CD4-positive, CD25-positive, alpha-beta regulatory T cell (primary cell): Measurements from ENCODE around the gene MEGF10. TPM values are rescaled to one million over a fixed set of nuclear protein-coding genes. Genes with fewer than 3 reads are reported as not detected.
"Not testable (repeated sequence)": the region's sequence is repeated elsewhere in the genome, so short reads cannot be mapped to it uniquely, and the experiment has no call there.

ENCODE experiments used
- ATAC-seq, 2 donors: fragments of 150-1000 bp; cut with Tn5 transposase; one replicate each; pipeline ENCODE4 v1.10.0; 2021; ENCODE audit warnings: low read depth in 2 of 2, moderate number of reproducible peaks in 2 of 2, moderate library complexity in 1 of 2
- DNase-seq, 3 donors: peaks; one replicate each; pipeline versions ENCODE4 v3.0.0 to v3.0.0-alpha.2; 2012 to 2022; ENCODE audit warnings: mixed read lengths in 1 of 3
- H3K27ac ChIP-seq: one replicate; pipeline ENCODE4 v1.7.0; 2013; ENCODE audit warnings: mild to moderate bottlenecking, low read length; ENCODE audit not compliant: insufficient read depth, poor library complexity, severe bottlenecking
- H3K27me3 ChIP-seq: one replicate; pipeline ENCODE4 v1.7.0; 2013; ENCODE audit warnings: low read length; ENCODE audit not compliant: control insufficient read depth, insufficient read depth
- H3K36me3 ChIP-seq: one replicate; pipeline ENCODE4 v1.7.0; 2013; ENCODE audit warnings: mild to moderate bottlenecking, low read length, moderate library complexity; ENCODE audit not compliant: control insufficient read depth, insufficient read depth
- H3K4me1 ChIP-seq: 2 replicates; pipeline ENCODE4 v1.7.0; 2013; ENCODE audit warnings: mild to moderate bottlenecking, low read length; ENCODE audit not compliant: insufficient read depth, control insufficient read depth, poor library complexity, severe bottlenecking
- H3K4me3 ChIP-seq: one replicate; pipeline ENCODE4 v1.7.0; 2013; ENCODE audit warnings: low read depth, mild to moderate bottlenecking, low read length, moderate library complexity
- H3K9me3 ChIP-seq, 2 experiments: 1 replicate in 1 of 2; 2 replicates in 1 of 2; pipeline ENCODE4 v1.7.0; 2013; ENCODE audit warnings: low read length in 2 of 2, mild to moderate bottlenecking in 1 of 2, moderate library complexity in 1 of 2; ENCODE audit not compliant: control insufficient read depth in 2 of 2
- H3K27ac Mint-ChIP-seq, 3 donors: one replicate each; pipeline ENCODE4 v1.8.0; 2020 to 2022; ENCODE audit warnings: mild to moderate bottlenecking in 3 of 3, mixed read lengths in 3 of 3, moderate library complexity in 2 of 3
- H3K27me3 Mint-ChIP-seq: one replicate; pipeline ENCODE4 v1.8.0; 2022; ENCODE audit warnings: mild to moderate bottlenecking, mixed read lengths
- H3K36me3 Mint-ChIP-seq: one replicate; pipeline ENCODE4 v1.8.0; 2020; ENCODE audit warnings: mixed read lengths
- H3K4me1 Mint-ChIP-seq, 4 donors: one replicate each; pipeline ENCODE4 v1.8.0; 2020 to 2022; ENCODE audit warnings: mixed read lengths in 4 of 4, mild to moderate bottlenecking in 1 of 4
- H3K4me3 Mint-ChIP-seq, 4 donors: one replicate each; pipeline ENCODE4 v1.8.0; 2020 to 2022; ENCODE audit warnings: mild to moderate bottlenecking in 4 of 4, mixed read lengths in 4 of 4, moderate library complexity in 3 of 4
- H3K9me3 Mint-ChIP-seq, 7 donors: one replicate each; pipeline ENCODE4 v1.8.0; 2020 to 2022; ENCODE audit warnings: mixed read lengths in 7 of 7, mild to moderate bottlenecking in 3 of 7, moderate library complexity in 2 of 7
- polyA plus RNA-seq, 4 donors: library from polyadenylated mRNA; unstranded; fragments of 300-500 nt; fragmentation: Illumina TruSeq; gene quantifications; one replicate each; pipeline ENCODE4 v1.2.3, GENCODE V29; 2021
- total RNA-seq: library from RNA; stranded (reverse); gene quantifications from one replicate; pipeline ENCODE4 v1.2.3, GENCODE V29; 2022

The MEGF10 gene
- total RNA-seq = not detected
- under 1 TPM in 2 of 4 donors, not detected in 2; 0.09 to 0.30 TPM for polyA plus RNA-seq

DNA sequence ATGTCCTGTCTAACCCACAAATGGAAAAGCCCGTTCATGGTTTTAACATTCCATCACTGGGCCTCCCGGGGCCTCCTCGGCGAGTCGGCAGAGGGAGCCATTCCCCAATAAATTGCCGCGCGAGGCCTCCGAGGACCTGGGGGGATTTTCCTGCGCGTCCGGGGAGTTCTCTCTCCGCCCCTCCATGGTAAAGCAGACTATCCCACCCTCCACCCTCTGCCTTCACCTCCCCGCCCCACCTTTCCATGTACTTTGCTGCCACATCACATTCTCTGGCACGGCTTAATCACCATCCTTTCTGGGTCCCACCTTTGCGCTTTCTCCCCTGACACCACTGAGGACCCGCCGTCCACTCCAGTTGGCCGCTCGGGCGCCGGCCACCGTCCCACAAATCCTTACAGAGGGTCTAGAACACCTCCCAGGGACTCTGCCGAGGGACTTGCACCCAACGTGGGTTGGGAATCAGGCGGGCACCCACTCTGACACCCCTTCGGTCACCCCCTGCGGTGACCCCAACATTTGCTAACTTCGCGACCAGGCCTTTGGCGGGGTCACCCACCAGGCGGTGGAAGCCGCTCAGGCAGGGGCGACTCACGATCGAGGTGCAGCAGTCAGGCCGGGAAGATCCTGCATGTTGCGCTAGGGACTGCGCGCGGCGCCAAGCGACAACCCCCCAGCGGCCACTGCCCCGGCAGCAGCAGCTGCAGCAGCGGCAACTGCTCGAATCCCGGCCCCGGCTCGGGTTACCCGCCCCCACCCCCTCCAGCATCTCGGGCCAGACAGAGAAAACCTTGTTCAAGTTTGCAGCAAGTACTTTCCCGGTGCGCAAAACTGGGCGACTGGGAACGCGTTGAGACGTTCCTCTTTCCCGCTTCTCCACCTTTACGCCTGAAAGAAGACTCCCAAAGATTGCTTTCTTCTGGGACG, at the start of gene MEGF10:
TSS of gene MEGF10 (plus strand) at position 778 of the 927 bp plus-strand sequence. CDS start 40,513 bp downstream, outside the sequence.
- no peak for ATAC-seq
- peaks cover 8% of the 10 kb centered on the region for H3K4me1 ChIP-seq
- H3K9me3 ChIP-seq = peaks cover 3 to 12% of the 10 kb centered on the region in 2 experiments
- H3K4me3 Mint-ChIP-seq = peak within 1 kb of the TSS in 2 of 4 donors; percentile 38 to 61
- H3K27ac ChIP-seq = no peak within 1 kb of the TSS
- H3K27me3 Mint-ChIP-seq = peaks cover 69% of the 10 kb centered on the region
- no peak within 1 kb of the TSS for H3K4me3 ChIP-seq
- peaks cover 0 to 6% (median 3%) of the 10 kb centered on the region in 7 donors for H3K9me3 Mint-ChIP-seq
- peaks cover 0 to 18% (median 4%) of the 10 kb centered on the region in 4 donors for H3K4me1 Mint-ChIP-seq
- H3K36me3 Mint-ChIP-seq = no peaks in the 10 kb centered on the region
- no peak for DNase-seq
- no peaks in the 10 kb centered on the region for H3K36me3 ChIP-seq
- no peak within 1 kb of the TSS for H3K27ac Mint-ChIP-seq
- peaks cover 43% of the 10 kb centered on the region for H3K27me3 ChIP-seq

DNA sequence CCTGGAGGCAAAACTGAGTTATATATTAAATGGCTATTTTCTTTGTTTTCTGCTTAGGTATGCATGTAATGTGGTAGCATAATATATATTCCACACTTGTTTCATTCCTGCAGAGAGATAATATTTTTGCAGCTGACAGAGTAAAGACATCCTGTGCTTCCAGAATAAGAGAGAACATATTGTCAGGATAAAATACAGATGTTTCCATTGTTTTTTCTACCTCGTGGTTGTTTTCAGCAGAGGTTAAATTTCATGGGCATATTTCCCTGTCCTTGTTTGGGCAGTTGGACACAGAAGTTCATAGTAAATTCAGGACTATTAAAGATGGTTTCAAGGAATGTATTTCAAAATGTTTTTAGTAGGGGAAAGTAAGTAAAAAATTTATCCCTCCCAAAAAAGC, 47.6 kb upstream of the MEGF10 start:
- no peak overlapping the region for H3K4me3 ChIP-seq
- no peak overlapping the region for H3K27ac Mint-ChIP-seq
- peaks cover 3 to 6% of the 10 kb centered on the region in 2 experiments for H3K9me3 ChIP-seq
- H3K4me1 Mint-ChIP-seq = no peaks in the 10 kb centered on the region
- H3K27me3 Mint-ChIP-seq = peaks cover 26% of the 10 kb centered on the region
- H3K4me1 ChIP-seq = no peaks in the 10 kb centered on the region
- peaks cover 2% of the 10 kb centered on the region for H3K36me3 ChIP-seq
- H3K4me3 Mint-ChIP-seq = no peak overlapping the region
- H3K27me3 ChIP-seq = peaks cover 8% of the 10 kb centered on the region
- H3K27ac ChIP-seq = no peak overlapping the region
- H3K36me3 Mint-ChIP-seq = peaks cover 3% of the 10 kb centered on the region
- ATAC-seq (no peak), DNase-seq (no peak)
- H3K9me3 Mint-ChIP-seq = peaks cover 0 to 17% (median 5%) of the 10 kb centered on the region in 7 donors

- Histone ChIP-seq H3K4me3 (no peak overlapping the region), H3K9me3 (peaks cover 0 to 5% of the 10 kb centered on the region in 2 experiments), H3K27me3 (no peaks in the 10 kb centered on the region), H3K27ac (no peak overlapping the region), H3K4me1 (no peaks in the 10 kb centered on the region), H3K36me3 (no peaks in the 10 kb centered on the region)
- no peak for DNase-seq
- Mint-ChIP-seq H3K36me3 (no peaks in the 10 kb centered on the region), H3K4me3 (no peak overlapping the region), H3K9me3 (peaks cover 3 to 17% (median 12%) of the 10 kb centered on the region in 7 donors), H3K27ac (no peak overlapping the region), H3K4me1 (no peaks in the 10 kb centered on the region), H3K27me3 (peaks cover 23% of the 10 kb centered on the region)
- ATAC-seq = no peak
Measured at GRCh38 chr5:127254729-127255284, 35.8 kb upstream of the MEGF10 start.

DNA sequence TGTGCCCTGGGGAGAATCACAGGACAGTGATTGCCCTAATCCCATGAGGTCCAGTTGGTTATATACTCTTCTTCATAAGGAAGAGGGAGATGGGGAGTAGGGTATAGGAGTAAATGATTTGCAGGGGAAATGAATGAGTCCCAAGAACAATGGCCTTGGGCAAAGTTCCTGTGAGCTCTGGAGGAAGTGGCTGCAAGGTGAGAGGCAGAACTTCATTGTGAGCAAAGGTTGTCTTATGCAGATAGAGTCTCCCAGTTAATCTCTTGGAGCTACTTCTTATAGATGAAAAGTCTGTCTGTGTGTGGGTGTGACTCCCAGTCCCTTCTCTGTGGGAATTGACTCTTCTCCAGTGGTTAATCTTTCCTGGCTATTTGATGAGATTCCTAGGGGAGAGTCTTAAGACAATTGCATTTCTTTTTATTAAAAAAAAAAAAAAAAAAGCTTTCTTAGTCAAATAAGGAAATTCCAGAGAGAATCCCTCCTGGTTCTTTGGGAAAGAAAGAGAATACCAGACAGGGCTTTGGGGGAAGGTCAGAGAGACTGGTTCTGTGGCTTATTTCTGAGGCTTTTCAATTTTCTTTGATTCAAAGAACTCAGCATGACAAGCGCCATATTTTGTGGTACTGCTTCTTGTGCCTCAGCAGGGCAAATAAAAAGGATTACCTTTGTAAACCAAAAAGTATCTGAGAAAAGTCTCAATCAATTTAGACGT, 33.6 kb upstream of the MEGF10 start:
- H3K27ac Mint-ChIP-seq = no peak overlapping the region
- Histone ChIP-seq H3K4me3 (no peak overlapping the region), H3K36me3 (no peaks in the 10 kb centered on the region), H3K9me3 (peaks cover 0 to 5% of the 10 kb centered on the region in 2 experiments), H3K27ac (no peak overlapping the region), H3K4me1 (no peaks in the 10 kb centered on the region), H3K27me3 (peaks cover 2% of the 10 kb centered on the region)
- H3K27me3 Mint-ChIP-seq = peaks cover 26% of the 10 kb centered on the region
- H3K4me1 Mint-ChIP-seq = no peaks in the 10 kb centered on the region
- H3K9me3 Mint-ChIP-seq = peaks cover 3 to 17% (median 12%) of the 10 kb centered on the region in 7 donors
- no peaks in the 10 kb centered on the region for H3K36me3 Mint-ChIP-seq
- DNase-seq (no peak), ATAC-seq (no peak)
- H3K4me3 Mint-ChIP-seq = no peak overlapping the region

- H3K27ac ChIP-seq = no peak overlapping the region
- H3K27me3 Mint-ChIP-seq = peaks cover 31% of the 10 kb centered on the region
- peaks cover 0 to 12% (median 0%) of the 10 kb centered on the region in 7 donors for H3K9me3 Mint-ChIP-seq
- H3K4me3 Mint-ChIP-seq = no peak overlapping the region
- no peak for DNase-seq
- no peaks in the 10 kb centered on the region for H3K36me3 ChIP-seq
- H3K4me1 ChIP-seq = no peaks in the 10 kb centered on the region
- no peak for ATAC-seq
- H3K36me3 Mint-ChIP-seq = no peaks in the 10 kb centered on the region
- H3K9me3 ChIP-seq = no peaks in the 10 kb centered on the region
- H3K4me3 ChIP-seq = no peak overlapping the region
- peaks cover 9% of the 10 kb centered on the region for H3K27me3 ChIP-seq
- H3K27ac Mint-ChIP-seq = no peak overlapping the region
- H3K4me1 Mint-ChIP-seq = no peaks in the 10 kb centered on the region
Measured at GRCh38 chr5:127260686-127261085, 29.9 kb upstream of the MEGF10 start.

- H3K27me3 Mint-ChIP-seq = peaks cover 28% of the 10 kb centered on the region
- H3K27ac Mint-ChIP-seq, H3K27me3 ChIP-seq, H3K36me3 ChIP-seq, DNase-seq, H3K36me3 Mint-ChIP-seq, H3K4me3 Mint-ChIP-seq, ATAC-seq, H3K4me3 ChIP-seq, H3K4me1 ChIP-seq, H3K9me3 ChIP-seq, H3K9me3 Mint-ChIP-seq, H3K27ac ChIP-seq, H3K4me1 Mint-ChIP-seq: not testable (repeated sequence)
Measured at GRCh38 chr5:127265473-127265872, 25.1 kb upstream of the MEGF10 start.

- not testable (repeated sequence) for H3K9me3 Mint-ChIP-seq, DNase-seq, H3K9me3 ChIP-seq, H3K27me3 ChIP-seq, ATAC-seq, H3K36me3 ChIP-seq, H3K27ac ChIP-seq, H3K27ac Mint-ChIP-seq, H3K4me3 Mint-ChIP-seq, H3K4me3 ChIP-seq, H3K4me1 ChIP-seq, H3K36me3 Mint-ChIP-seq, H3K4me1 Mint-ChIP-seq
- H3K27me3 Mint-ChIP-seq = peaks cover 16% of the 10 kb centered on the region
Measured at GRCh38 chr5:127268342-127268741, 22.3 kb upstream of the MEGF10 start.
